Vagina (tissue), 2 donors: ENCODE data around the gene ZKSCAN5. TPM values are rescaled to one million over a fixed set of nuclear protein-coding genes. Genes with fewer than 3 reads are reported as not detected.
"Not testable (repeated sequence)": the region's sequence is repeated elsewhere in the genome, so short reads cannot be mapped to it uniquely, and the experiment has no call there.

Experiments
- DNase-seq, 2 donors: peaks; one replicate each; pipeline ENCODE4 v3.0.0-alpha.2; 2017; ENCODE audit errors: extremely low spot score in 2 of 2
- H3K27ac ChIP-seq: fragments of 200-600 bp; sonication (generic); one replicate; pipeline ENCODE4 v1.5.1; 2019
- H3K27me3 ChIP-seq: fragments of 200-600 bp; sonication (generic); one replicate; pipeline ENCODE4 v1.5.1; 2019
- H3K36me3 ChIP-seq, 2 donors: fragments of 200-600 bp; sonication (generic); one replicate each; pipeline ENCODE4 v1.5.1; 2017 to 2019
- H3K4me1 ChIP-seq: fragments of 200-600 bp; sonication (generic); one replicate; pipeline ENCODE4 v1.5.1; 2019
- H3K4me3 ChIP-seq, 2 donors: fragments of 200-600 bp; sonication (generic); 1 replicate in 1 of 2; 2 replicates in 1 of 2; pipeline ENCODE4 v1.5.1; 2016 to 2019
- H3K9me3 ChIP-seq: fragments of 200-600 bp; sonication (generic); one replicate; pipeline ENCODE4 v1.5.1; 2019
- CTCF ChIP-seq, 3 experiments: fragments of 450-650 bp in 2 of 3; fragments of 200-600 bp in 1 of 3; sonication (generic) in 1 of 3; IDR thresholded peaks; one replicate each; pipeline ENCODE4 v1.5.1; 2017 to 2019; ENCODE audit warnings: antibody characterized with exemption in 3 of 3, mild to moderate bottlenecking in 2 of 3, moderate library complexity in 2 of 3
- POLR2A ChIP-seq, 2 donors: fragments of 450-650 bp; IDR thresholded peaks; one replicate each; pipeline ENCODE4 v1.6.1; 2017; ENCODE audit warnings: antibody characterized with exemption in 2 of 2, mild to moderate bottlenecking in 2 of 2, moderate library complexity in 2 of 2
- POLR2AphosphoS5 ChIP-seq, 2 donors: sonication (generic); formaldehyde crosslinking; IDR thresholded peaks; one replicate each; pipeline ENCODE4 v1.9.0; 2017; ENCODE audit warnings: antibody characterized with exemption in 2 of 2, mild to moderate bottlenecking in 2 of 2, low read depth in 1 of 2; ENCODE audit not compliant: insufficient read depth in 1 of 2
- intact Hi-C: fragments of 100-400 bp; cut with DNase I; formaldehyde crosslinking; loops from one replicate; pipeline ENCODE4 v1.15.1; 2023
- total RNA-seq: library from RNA; depleted of rRNA; stranded (reverse); fragments of >200 nt; gene quantifications from one replicate; pipeline ENCODE4 v1.2.3, GENCODE V29; 2016

ZKSCAN5 gene
- total RNA-seq, 1 donor from 2014 or later = 7.1 TPM

GRCh38 chr7:99562114-99562784 lies 57.8 kb downstream of the ZKSCAN5 start:
- peaks cover 59% of the 10 kb centered on the region for H3K4me1 ChIP-seq
- TF ChIP-seq CTCF (IDR thresholded peaks at IDR 0.05) (no peak), POLR2A (IDR thresholded peaks at IDR 0.05) (no peak)
- H3K36me3 ChIP-seq = peaks cover 4 to 48% of the 10 kb centered on the region in 2 donors
- no peaks in the 10 kb centered on the region for H3K27me3 ChIP-seq
- H3K4me3 ChIP-seq = no peak overlapping the region
- DNase-seq = no peak
- intact Hi-C loops = no loop called here
- H3K9me3 ChIP-seq = no peaks in the 10 kb centered on the region
- H3K27ac ChIP-seq = peak overlapping the region; percentile 85

GRCh38 chr7:99562832-99563231 lies 58.4 kb downstream of the ZKSCAN5 start:
- Histone ChIP-seq H3K4me3 (no peak overlapping the region), H3K9me3 (no peaks in the 10 kb centered on the region)
- TF ChIP-seq POLR2A (IDR thresholded peaks at IDR 0.05) = no peak
- peak in 1 of 2 donors; percentile 75 for TF ChIP-seq POLR2AphosphoS5 (IDR thresholded peaks at IDR 0.05; ENCODE audit: insufficient read depth in 1 of 2, low read depth in 1 of 2)
- TF ChIP-seq CTCF (IDR thresholded peaks at IDR 0.05) = no peak

GRCh38 chr7:99563650-99564049 lies 59.2 kb downstream of the ZKSCAN5 start:
- H3K27ac ChIP-seq = peak overlapping the region; percentile 31
- peaks cover 4 to 54% of the 10 kb centered on the region in 2 donors for H3K36me3 ChIP-seq
- intact Hi-C loops = no loop called here
- DNase-seq = no peak
- H3K27me3 ChIP-seq = no peaks in the 10 kb centered on the region
- no peaks in the 10 kb centered on the region for H3K9me3 ChIP-seq
- no peak for TF ChIP-seq POLR2A (IDR thresholded peaks at IDR 0.05)
- TF ChIP-seq CTCF (IDR thresholded peaks at IDR 0.05) = no peak
- no peak for TF ChIP-seq POLR2AphosphoS5 (IDR thresholded peaks at IDR 0.05; ENCODE audit: insufficient read depth in 1 of 2, low read depth in 1 of 2)
- no peak overlapping the region for H3K4me3 ChIP-seq
- H3K4me1 ChIP-seq = peaks cover 53% of the 10 kb centered on the region

More at GRCh38 chr7:99562832-99563231, 58.4 kb downstream of the ZKSCAN5 start:
- Histone ChIP-seq H3K4me1 (peaks cover 53% of the 10 kb centered on the region), H3K36me3 (peaks cover 4 to 48% of the 10 kb centered on the region in 2 donors), H3K27ac (peak overlapping the region; percentile 85), H3K27me3 (no peaks in the 10 kb centered on the region)
- DNase-seq = no peak
- intact Hi-C loops = no loop called here

- H3K36me3 ChIP-seq = peaks cover 0 to 41% of the 10 kb centered on the region in 2 donors
- DNase-seq, intact Hi-C loops, H3K27me3 ChIP-seq, H3K27ac ChIP-seq, H3K4me1 ChIP-seq, H3K9me3 ChIP-seq, H3K4me3 ChIP-seq: not testable (repeated sequence)
Measured at GRCh38 chr7:99568770-99569169, 64.3 kb downstream of the ZKSCAN5 start.

GRCh38 chr7:99571768-99572167 lies 67.3 kb downstream of the ZKSCAN5 start:
- Histone ChIP-seq H3K9me3 (no peaks in the 10 kb centered on the region), H3K4me1 (no peaks in the 10 kb centered on the region), H3K4me3 (no peak overlapping the region), H3K36me3 (peaks cover 0 to 26% of the 10 kb centered on the region in 2 donors), H3K27me3 (no peaks in the 10 kb centered on the region), H3K27ac (no peak overlapping the region)
- DNase-seq = no peak
- no peak for TF ChIP-seq POLR2A (IDR thresholded peaks at IDR 0.05)
- no peak for TF ChIP-seq POLR2AphosphoS5 (IDR thresholded peaks at IDR 0.05; ENCODE audit: insufficient read depth in 1 of 2, low read depth in 1 of 2)
- no peak for TF ChIP-seq CTCF (IDR thresholded peaks at IDR 0.05)
- intact Hi-C loops = no loop called here
